ENCODE data around the gene WBP1L. TPM values are rescaled to one million over a fixed set of nuclear protein-coding genes. Genes with fewer than 3 reads are reported as not detected.

Gene WBP1L
- total RNA-seq, 4 donors from 2014 or later = 92.8 to 185 (median 154) TPM

GRCh38 chr10:102773986-102774385 lies 30.2 kb downstream of the WBP1L start:
- no peak for TF ChIP-seq CTCF (IDR thresholded peaks at IDR 0.05; ENCODE audit: low read depth)

DNA sequence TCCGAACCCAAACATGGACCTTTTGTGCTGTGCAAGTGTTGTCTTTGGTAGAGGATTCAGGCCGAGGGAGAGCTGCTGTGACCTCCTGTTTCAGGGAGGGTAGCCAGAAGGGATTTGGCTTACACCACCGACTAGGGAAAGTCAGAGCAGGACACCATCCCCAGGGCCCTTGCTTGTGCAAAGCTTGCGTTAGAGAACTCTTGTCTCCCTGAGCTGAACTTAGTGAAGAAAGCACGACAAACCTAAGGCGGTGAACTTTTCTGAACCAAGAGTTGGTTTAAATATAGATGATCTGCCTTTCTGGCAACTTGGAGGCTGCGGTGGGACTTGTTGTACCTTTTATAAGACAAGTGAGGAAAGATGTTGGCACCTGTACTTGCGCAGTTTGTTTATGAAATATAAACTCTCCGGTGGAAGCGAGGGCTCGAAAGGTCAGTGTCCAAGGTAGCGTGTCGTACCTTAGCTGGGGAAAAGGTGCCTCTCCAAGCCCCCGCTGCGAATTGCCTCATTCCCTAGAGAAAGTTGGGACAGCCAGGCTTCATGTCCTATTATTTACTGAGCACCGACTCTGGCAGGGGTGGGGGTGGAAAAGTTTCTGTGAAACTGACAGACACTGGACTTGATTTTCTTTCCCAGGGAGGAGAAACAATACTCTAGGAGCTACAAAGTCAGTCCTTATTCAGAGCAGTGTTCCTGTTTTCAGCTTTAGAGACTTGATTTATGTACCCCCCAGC lies 31.6 kb downstream of the WBP1L start:
- TF ChIP-seq CTCF (IDR thresholded peaks at IDR 0.05; ENCODE audit: low read depth) = no peak

DNA sequence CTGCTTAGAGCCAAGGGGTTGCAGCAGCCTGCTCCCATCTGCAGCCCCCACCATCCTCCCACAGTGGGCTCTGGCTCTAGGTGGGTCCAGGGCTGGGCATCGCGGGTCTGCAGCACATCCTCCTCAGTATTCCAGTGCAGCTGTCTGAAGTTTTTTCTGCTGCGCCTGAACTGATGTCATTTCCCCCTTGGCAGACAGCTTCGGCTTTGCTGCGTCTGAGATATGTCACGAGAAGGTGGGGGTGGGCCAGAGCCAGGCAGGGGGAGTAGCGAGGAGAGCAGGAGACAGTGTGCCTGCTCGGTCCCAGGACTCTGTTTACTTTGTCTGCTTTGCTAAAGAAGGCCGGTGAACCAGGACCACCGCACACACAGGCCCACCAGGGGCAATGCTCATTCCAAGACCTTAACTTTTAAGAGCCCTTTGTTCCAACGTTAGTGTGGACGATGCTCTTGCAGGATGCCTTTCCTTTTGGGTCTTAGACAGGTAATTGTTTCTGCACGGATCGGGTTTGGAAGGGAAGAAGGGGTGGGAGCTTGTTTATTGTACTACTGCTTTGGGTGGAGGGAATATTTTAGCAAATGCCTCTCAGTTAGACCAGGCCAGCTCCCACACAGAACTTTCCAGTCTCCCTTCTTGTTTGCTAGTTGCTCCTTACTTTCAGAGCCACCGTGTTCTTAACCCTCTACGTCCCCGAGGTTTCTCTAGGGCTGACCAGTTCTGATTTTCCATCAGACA lies 32.4 kb downstream of the WBP1L start:
- TF ChIP-seq CTCF (IDR thresholded peaks at IDR 0.05; ENCODE audit: low read depth) = no peak

GRCh38 chr10:102776779-102777456 lies 33.2 kb downstream of the WBP1L start:
- TF ChIP-seq CTCF (IDR thresholded peaks at IDR 0.05; ENCODE audit: low read depth) = no peak

DNA sequence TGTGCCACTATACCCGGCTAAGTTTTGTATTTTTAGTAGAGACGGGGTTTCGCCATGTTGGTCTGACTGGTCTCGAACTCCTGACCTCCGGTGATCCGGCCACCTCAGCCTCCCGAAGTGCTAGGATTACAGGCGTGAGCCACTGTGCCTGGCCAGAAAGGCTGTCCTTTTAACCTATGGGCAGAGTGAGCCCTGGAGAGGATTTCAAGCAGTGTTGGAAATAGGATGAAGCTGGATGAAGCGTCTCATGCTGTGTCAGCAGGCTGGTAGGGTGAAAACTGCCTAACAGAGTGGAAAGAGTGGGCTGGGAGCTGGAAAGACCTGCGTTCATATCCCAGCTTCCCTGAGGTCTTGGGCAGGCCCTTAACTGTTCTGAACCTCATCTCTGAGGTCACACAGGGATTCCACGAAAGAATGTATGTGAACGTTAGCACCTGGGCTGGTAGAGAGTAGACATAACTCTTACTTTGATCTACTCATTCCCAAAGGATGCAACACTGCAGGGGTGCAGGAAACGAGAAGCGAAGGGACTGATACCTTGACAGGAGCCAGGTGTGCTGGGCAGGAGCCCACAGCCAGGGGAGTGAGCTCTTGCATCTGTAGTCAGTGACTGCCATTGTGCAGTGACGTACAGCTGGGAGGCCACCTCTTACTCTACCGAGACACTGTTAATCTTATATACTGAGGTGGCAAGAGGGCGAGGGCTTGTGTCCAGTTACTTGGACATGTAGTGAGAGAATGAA lies 34.1 kb downstream of the WBP1L start:
- no peak for TF ChIP-seq CTCF (IDR thresholded peaks at IDR 0.05; ENCODE audit: low read depth)

GRCh38 chr10:102778781-102779180 lies 35.0 kb downstream of the WBP1L start:
- no peak for TF ChIP-seq CTCF (IDR thresholded peaks at IDR 0.05; ENCODE audit: low read depth)
